Mucosa of descending colon (tissue), 3 donors: ENCODE measurements around the gene SGCD. TPM values are rescaled to one million over a fixed set of nuclear protein-coding genes. Genes with fewer than 3 reads are reported as not detected.
A peak's percentile ranks its signal among the peaks of the same experiment; 100 is the strongest.

Source experiments
- ATAC-seq: fragments of 200-7000 bp; cut with Tn5 transposase; one replicate; pipeline ENCODE4 v1.9.1; 2020; ENCODE audit warnings: mild to moderate bottlenecking, moderate library complexity
- DNase-seq, 3 donors: peaks; one replicate each; pipeline ENCODE4 v3.0.0-alpha.2; 2020
- H3K36me3 ChIP-seq: fragments of 200-600 bp; one replicate; pipeline ENCODE4 v1.8.0; 2021; ENCODE audit warnings: low read depth, mild to moderate bottlenecking
- H3K4me1 ChIP-seq: fragments of 200-600 bp; one replicate; pipeline ENCODE4 v1.8.0; 2021; ENCODE audit warnings: low read depth, mild to moderate bottlenecking
- H3K4me3 ChIP-seq: fragments of 200-600 bp; one replicate; pipeline ENCODE4 v1.8.0; 2021; ENCODE audit warnings: mild to moderate bottlenecking
- H3K9me3 ChIP-seq: fragments of 200-600 bp; one replicate; pipeline ENCODE4 v1.8.0; 2021; ENCODE audit warnings: mild to moderate bottlenecking
- CTCF ChIP-seq: fragments of 200-600 bp; IDR thresholded peaks from one replicate; pipeline ENCODE4 v1.8.0; 2022; ENCODE audit warnings: antibody characterized with exemption, mild to moderate bottlenecking
- intact Hi-C, 2 donors: fragments of 100-400 bp; cut with DNase I in 1 of 2; cut with micrococcal nuclease in 1 of 2; formaldehyde crosslinking; loops; one replicate each; pipeline versions ENCODE4 v1.11.0 to v1.11.1; 2022; cut with DNase I, micrococcal nuclease
- total RNA-seq, 3 donors: library from RNA; stranded (reverse); fragmentation: NEBNext Ultra II Directional in 2 of 3; extraction: Animal tissue kit (Norgen Biotek cat#: 25700) in 2 of 3; gene quantifications; one replicate each; pipeline versions ENCODE4 v1.2.1 to v1.2.4, GENCODE V29; 2021 to 2023
- donor health status: DM: no; HTN: no; CAD: no; lungs with moderate emphysema.
- donor health status: DM: no; HTN: no; CAD: no.
- donor health status: DM: no; HTN: yes; CAD: no.

The SGCD gene
- total RNA-seq, 3 donors from 2014 or later, result 1.2 to 7.4 (median 2.0) TPM

GRCh38 chr5:156361436-156362109 lies 34.6 kb downstream of the SGCD start:
- intact Hi-C loops, result no loop called here
- Histone ChIP-seq H3K4me1 (no peaks in the 10 kb centered on the region), H3K4me3 (no peak overlapping the region), H3K9me3 (no peaks in the 10 kb centered on the region), H3K36me3 (no peaks in the 10 kb centered on the region)
- no peak for TF ChIP-seq CTCF
- DNase-seq (no peak), ATAC-seq (no peak)

GRCh38 chr5:156363861-156364260 lies 36.9 kb downstream of the SGCD start:
- TF ChIP-seq CTCF, result no peak
- Histone ChIP-seq H3K4me1 (no peaks in the 10 kb centered on the region), H3K9me3 (no peaks in the 10 kb centered on the region), H3K4me3 (no peak overlapping the region), H3K36me3 (no peaks in the 10 kb centered on the region)
- intact Hi-C loops, result no loop called here
- no peak for DNase-seq
- no peak for ATAC-seq

GRCh38 chr5:156366521-156366920 lies 39.6 kb downstream of the SGCD start:
- no peaks in the 10 kb centered on the region for H3K4me1 ChIP-seq
- no peak for ATAC-seq
- TF ChIP-seq CTCF, result no peak

GRCh38 chr5:156367597-156367996 lies 40.6 kb downstream of the SGCD start:
- no peaks in the 10 kb centered on the region for H3K36me3 ChIP-seq
- peak; percentile 17 for ATAC-seq

More at GRCh38 chr5:156366521-156366920, 39.6 kb downstream of the SGCD start:
- intact Hi-C loops, result no loop called here
- Histone ChIP-seq H3K4me3 (no peak overlapping the region), H3K9me3 (no peaks in the 10 kb centered on the region), H3K36me3 (no peaks in the 10 kb centered on the region)
- no peak for DNase-seq

GRCh38 chr5:156375895-156376495 lies 49.0 kb downstream of the SGCD start:
- no peaks in the 10 kb centered on the region for H3K9me3 ChIP-seq
- TF ChIP-seq CTCF, result no peak
- no peaks in the 10 kb centered on the region for H3K36me3 ChIP-seq
- H3K4me1 ChIP-seq, result no peaks in the 10 kb centered on the region
- H3K4me3 ChIP-seq, result no peak overlapping the region
- ATAC-seq (no peak), DNase-seq (no peak)
- intact Hi-C loops, result no loop called here

More at GRCh38 chr5:156367597-156367996, 40.6 kb downstream of the SGCD start:
- intact Hi-C loops, result no loop called here
- Histone ChIP-seq H3K9me3 (no peaks in the 10 kb centered on the region), H3K4me1 (no peaks in the 10 kb centered on the region), H3K4me3 (no peak overlapping the region)
- no peak for DNase-seq
- no peak for TF ChIP-seq CTCF
